ENCODE results near the gene CALHM6. TPM values are rescaled to one million over a fixed set of nuclear protein-coding genes. Genes with fewer than 3 reads are reported as not detected.

Gene CALHM6
- polyA plus RNA-seq, 2 donors = 2.9 to 3.4 TPM

DNA sequence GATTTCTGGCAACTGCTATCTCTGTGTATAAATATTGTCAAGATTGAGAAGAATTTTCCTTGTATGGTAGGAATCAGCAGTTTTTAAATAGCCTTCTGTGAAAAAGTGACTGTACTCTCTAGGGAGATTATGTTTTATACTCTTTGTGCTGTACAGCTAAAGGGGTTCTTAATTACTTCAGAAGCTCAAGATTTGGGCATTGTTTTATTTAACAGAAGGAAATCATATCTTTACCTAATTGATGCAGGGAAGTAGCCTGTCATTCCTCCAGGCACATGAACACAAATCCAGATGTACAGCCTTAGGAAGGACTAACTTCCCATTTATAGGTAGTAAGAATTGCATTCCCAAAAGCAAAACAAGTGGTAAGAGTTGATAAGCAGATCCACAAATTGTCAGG lies 51.6 kb downstream of the CALHM6 start:
- Histone ChIP-seq H3K27me3 (ENCODE audit: control insufficient read depth in 1 of 2, insufficient read depth in 2 of 2, low read length in 2 of 2) (no peaks in the 10 kb centered on the region), H3K27ac (ENCODE audit: low read depth in 2 of 2, low read length in 1 of 2) (no peak overlapping the region), H3K4me3 (ENCODE audit: low read depth in 1 of 2, low read length in 2 of 2) (peak overlapping the region in 1 of 2 donors; percentile 19), H3K4me1 (ENCODE audit: control insufficient read depth in 2 of 2, insufficient read depth in 2 of 2, low read length in 1 of 2) (peaks cover 0 to 5% of the 10 kb centered on the region in 2 donors), H3K9me3 (ENCODE audit: control insufficient read depth in 2 of 2, insufficient read depth in 1 of 2, low read depth in 1 of 2, low read length in 1 of 2) (no peaks in the 10 kb centered on the region), H3K36me3 (ENCODE audit: control insufficient read depth in 2 of 2, insufficient read depth in 2 of 2, low read length in 1 of 2) (no peaks in the 10 kb centered on the region)

Other genes starting within 250 kb of the CALHM6 start
- 1 to 10 TPM; 6.4 to 7.9 TPM for gene TSPYL4, start 207.3 kb upstream of the CALHM6 start, polyA plus RNA-seq
- gene TSPYL1, start 181.4 kb upstream of the CALHM6 start, polyA plus RNA-seq = 10 to 100 TPM; 11.9 to 24.3 TPM
- gene DSE, start 90.4 kb upstream of the CALHM6 start, polyA plus RNA-seq = 1 to 10 TPM; 4.5 to 8.1 TPM
- gene CALHM5, start 50.3 kb downstream of the CALHM6 start, polyA plus RNA-seq = under 1 TPM; 0.12 to 0.21 TPM
- gene TRAPPC3L, start 84.3 kb downstream of the CALHM6 start, polyA plus RNA-seq = under 1 TPM in 1 of 2 donors, not detected in 1; 0.01 TPM
- not detected for gene CALHM4, start 92.4 kb downstream of the CALHM6 start, polyA plus RNA-seq
- gene RWDD1, start 110.1 kb downstream of the CALHM6 start, polyA plus RNA-seq = 10 to 100 TPM; 32.5 to 45.3 TPM
- under 1 TPM; 0.07 to 0.08 TPM for gene RSPH4A, start 155.1 kb downstream of the CALHM6 start, polyA plus RNA-seq
- 10 to 100 TPM in 1 of 2 donors, 1 to 10 TPM in 1; 6.9 to 12.7 TPM for gene ZUP1, start 207.4 kb downstream of the CALHM6 start, polyA plus RNA-seq
- 1 to 10 TPM; 1.1 to 1.2 TPM for gene KPNA5, start 219.8 kb downstream of the CALHM6 start, polyA plus RNA-seq